ENCODE measurements around the gene PRR15. TPM values are rescaled to one million over a fixed set of nuclear protein-coding genes. Genes with fewer than 3 reads are reported as not detected.
A peak's percentile ranks its signal among the peaks of the same experiment; 100 is the strongest.

Gene PRR15
- total and polyA plus RNA-seq, 2 of the 13 experiments (the other 11 are each of a cell fraction or from before 2014, with no cell fraction given) = 2.3 to 7.8 TPM

- TF ChIP-seq ZFX (CRISPR knock-in tag; IDR thresholded peaks at IDR 0.05; ENCODE audit: low read depth) (no peak), ELF1 (CRISPR knock-in tag; IDR thresholded peaks at IDR 0.05) (no peak)
Observed at GRCh38 chr7:29567174-29567573, 3.5 kb downstream of the PRR15 start (continued).

DNA sequence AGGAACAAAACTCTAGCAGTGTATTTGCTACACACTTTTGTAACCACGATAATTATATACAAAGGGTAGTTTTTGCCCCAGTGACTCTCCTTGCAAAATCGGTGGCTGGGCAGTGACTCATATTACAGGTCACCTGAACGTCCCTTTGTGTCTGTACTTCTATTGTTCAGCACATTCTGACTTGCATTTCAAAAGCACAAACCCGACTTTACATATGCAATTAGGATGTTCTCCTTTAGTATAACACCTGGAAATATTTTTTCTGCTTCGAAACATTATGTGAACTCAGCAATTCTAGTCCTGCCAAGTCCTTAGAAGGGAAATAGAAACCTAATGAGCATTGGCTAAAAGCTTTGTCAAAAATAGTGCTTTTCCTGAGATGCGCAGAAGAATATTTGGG is 6.0 kb downstream of the PRR15 start:
- H3K9ac ChIP-seq (ENCODE audit: insufficient read depth, low read depth, low read length) = no peak overlapping the region
- no peaks in the 10 kb centered on the region for H3K9me3 ChIP-seq (ENCODE audit: low read length)
- intact Hi-C loops (cut with micrococcal nuclease; ENCODE audit: unreplicated experiment) = loop anchor here (10.0 kb wide), 1 partner anchor 365 kb away; no protein-coding TSS in a partner anchor
- H3K27me3 ChIP-seq (ENCODE audit: control insufficient read depth in 1 of 2, insufficient read depth in 2 of 2, low read length in 2 of 2) = 0 out of 5 replicates have a peak, but pooled peaks cover 0 to 1% of the 10 kb centered on the region in 2 experiments
- H3K27ac ChIP-seq (ENCODE audit: extremely low read length, insufficient read depth, low read length) = no peak overlapping the region
- peaks cover 12% of the 10 kb centered on the region for H3K79me2 ChIP-seq (ENCODE audit: insufficient read depth, low read length)
- ATAC-seq = no peak
- peaks cover 49% of the 10 kb centered on the region for H3K4me1 ChIP-seq (ENCODE audit: insufficient read depth, low read length)
- peak; percentile 63 for DNase-seq (ENCODE audit: low spot score)
- no peak overlapping the region for H3K4me3 ChIP-seq (replicated peaks in 1 of 3; ENCODE audit: insufficient read depth in 1 of 3, low read depth in 2 of 3, low read length in 3 of 3)
- no peaks in the 10 kb centered on the region for H3K36me3 ChIP-seq (replicated peaks in 1 of 2; ENCODE audit: control insufficient read depth in 1 of 2, insufficient read depth in 2 of 2, low read length in 2 of 2)
- WGBS (ENCODE audit: low lambda C conversion rate) = 34% methylated on average over 6 of the region's 6 CpGs
- BruUV-seq (replicated peaks) = no TSS peak
- ChIA-PET POLR2A (no interaction called here), CTCF (ENCODE audit: low intra/inter-chr PET ratio, low total read pairs) (no interaction called here)
- no peak for FAIRE-seq
- no peak overlapping the region for H2AFZ ChIP-seq (ENCODE audit: low read length)
- in situ Hi-C loops (cut with HindIII; ENCODE audit: extremely low pct_ligation_motif_present, low pct_unique_long_range_greater_than_20kb) = loop anchor here (10.0 kb wide), 1 partner anchor 645 kb away; no protein-coding TSS in a partner anchor
- H4K20me1 ChIP-seq (ENCODE audit: insufficient read depth, low read length) = no peaks in the 10 kb centered on the region
- no peak overlapping the region for H3K4me2 ChIP-seq (ENCODE audit: low read depth, low read length)
- TF ChIP-seq TAF1 (CRISPR knock-in tag; IDR thresholded peaks at IDR 0.05) (no peak), SIX4 (CRISPR knock-in tag; IDR thresholded peaks at IDR 0.05) (peak; percentile 75; the same call in 1 of the 2 replicates), SKI (IDR thresholded peaks at IDR 0.05; ENCODE audit: partially characterized antibody) (peak; percentile 15), SALL2 (CRISPR knock-in tag; IDR thresholded peaks at IDR 0.05) (no peak), ZNF260 (CRISPR knock-in tag; IDR thresholded peaks at IDR 0.05; ENCODE audit: borderline replicate concordance, low read depth) (no peak), CEBPB (IDR thresholded peaks at IDR 0.05; ENCODE audit: borderline replicate concordance, low read depth, low read length) (peak; percentile 9; the same call in 1 of the 2 replicates), ZNF3 (CRISPR knock-in tag; IDR thresholded peaks at IDR 0.05) (no peak), IKZF5 (CRISPR knock-in tag; IDR thresholded peaks at IDR 0.05) (no peak), ASH2L (IDR thresholded peaks at IDR 0.05; ENCODE audit: insufficient read length, low read depth, low read length) (no peak), TCF12 (IDR thresholded peaks at IDR 0.05) (no peak), TCF12 (CRISPR knock-in tag; IDR thresholded peaks at IDR 0.05) (no peak), KLF9 (CRISPR knock-in tag; IDR thresholded peaks at IDR 0.05; ENCODE audit: low read depth) (no peak), MAFK (conservative IDR thresholded peaks at IDR 0.05 in 1 of 2, IDR thresholded peaks at IDR 0.05 in 1 of 2; ENCODE audit: low read length in 2 of 2) (peak; percentile 73 to 76), ISX (CRISPR knock-in tag; conservative IDR thresholded peaks at IDR 0.05) (no peak), RARG (CRISPR knock-in tag; IDR thresholded peaks at IDR 0.05; ENCODE audit: low read depth) (no peak), ZZZ3 (CRISPR knock-in tag; IDR thresholded peaks at IDR 0.05; ENCODE audit: borderline replicate concordance) (no peak)
- TF ChIP-seq, protein P1, sequence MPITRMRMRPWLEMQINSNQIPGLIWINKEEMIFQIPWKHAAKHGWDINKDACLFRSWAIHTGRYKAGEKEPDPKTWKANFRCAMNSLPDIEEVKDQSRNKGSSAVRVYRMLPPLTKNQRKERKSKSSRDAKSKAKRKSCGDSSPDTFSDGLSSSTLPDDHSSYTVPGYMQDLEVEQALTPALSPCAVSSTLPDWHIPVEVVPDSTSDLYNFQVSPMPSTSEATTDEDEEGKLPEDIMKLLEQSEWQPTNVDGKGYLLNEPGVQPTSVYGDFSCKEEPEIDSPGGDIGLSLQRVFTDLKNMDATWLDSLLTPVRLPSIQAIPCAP (CRISPR knock-in tag; IDR thresholded peaks at IDR 0.05; ENCODE audit: low read depth) = no peak
- TF ChIP-seq, protein P2, sequence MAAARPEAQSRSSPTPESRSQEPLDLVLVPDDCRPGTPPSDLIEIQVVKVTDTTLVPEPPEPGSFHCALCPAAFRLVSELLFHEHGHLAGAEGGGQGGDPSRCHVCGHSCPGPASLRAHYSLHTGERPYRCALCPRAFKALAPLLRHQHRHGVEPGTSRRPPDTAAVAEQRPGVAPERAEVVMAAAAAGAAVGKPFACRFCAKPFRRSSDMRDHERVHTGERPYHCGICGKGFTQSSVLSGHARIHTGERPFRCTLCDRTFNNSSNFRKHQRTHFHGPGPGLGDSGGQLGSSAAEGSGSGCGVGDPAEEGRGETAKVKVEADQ (CRISPR knock-in tag; IDR thresholded peaks at IDR 0.05; ENCODE audit: borderline replicate concordance) = no peak
- TF ChIP-seq, protein P3, sequence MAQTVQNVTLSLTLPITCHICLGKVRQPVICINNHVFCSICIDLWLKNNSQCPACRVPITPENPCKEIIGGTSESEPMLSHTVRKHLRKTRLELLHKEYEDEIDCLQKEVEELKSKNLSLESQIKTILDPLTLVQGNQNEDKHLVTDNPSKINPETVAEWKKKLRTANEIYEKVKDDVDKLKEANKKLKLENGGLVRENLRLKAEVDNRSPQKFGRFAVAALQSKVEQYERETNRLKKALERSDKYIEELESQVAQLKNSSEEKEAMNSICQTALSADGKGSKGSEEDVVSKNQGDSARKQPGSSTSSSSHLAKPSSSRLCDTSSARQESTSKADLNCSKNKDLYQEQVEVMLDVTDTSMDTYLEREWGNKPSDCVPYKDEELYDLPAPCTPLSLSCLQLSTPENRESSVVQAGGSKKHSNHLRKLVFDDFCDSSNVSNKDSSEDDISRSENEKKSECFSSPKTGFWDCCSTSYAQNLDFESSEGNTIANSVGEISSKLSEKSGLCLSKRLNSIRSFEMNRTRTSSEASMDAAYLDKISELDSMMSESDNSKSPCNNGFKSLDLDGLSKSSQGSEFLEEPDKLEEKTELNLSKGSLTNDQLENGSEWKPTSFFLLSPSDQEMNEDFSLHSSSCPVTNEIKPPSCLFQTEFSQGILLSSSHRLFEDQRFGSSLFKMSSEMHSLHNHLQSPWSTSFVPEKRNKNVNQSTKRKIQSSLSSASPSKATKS (CRISPR knock-in tag; IDR thresholded peaks at IDR 0.05) = no peak
